ENCODE data around the gene FKBP8.

Gene FKBP8

GRCh38 chr19:18522124-18522861 is 21.1 kb downstream of the FKBP8 start:
- DNase-seq (ENCODE audit: low read depth in 2 of 2, low spot score in 1 of 2) = peak; percentile 99 to 100

DNA sequence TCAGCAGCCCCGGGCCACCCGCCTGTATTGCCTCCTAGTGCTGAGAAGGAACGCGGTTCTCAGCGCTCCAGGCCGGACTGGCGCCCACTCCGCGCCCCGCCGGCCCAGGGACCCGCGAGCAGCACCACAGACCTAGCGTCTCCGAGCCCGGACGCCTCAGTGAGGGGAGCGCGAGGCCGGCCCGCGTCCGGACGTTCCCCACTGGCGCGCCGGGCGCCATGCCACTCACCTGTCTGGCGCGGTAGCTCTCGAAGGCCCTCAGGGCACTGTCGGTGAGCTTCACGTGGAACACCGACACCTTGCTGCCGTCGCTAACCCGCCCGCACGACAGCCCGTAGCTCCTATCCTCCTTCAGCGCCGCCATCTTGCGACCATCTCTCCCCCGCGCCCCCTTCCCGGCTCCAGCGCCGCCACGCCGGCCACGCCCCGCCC is 21.7 kb downstream of the FKBP8 start, which contains the start of gene ELL:
Gene ELL (minus strand): TSS at position 379 of the 432 bp plus-strand sequence. CDS start 15 bp downstream, at position 364.
- no peak for DNase-seq (ENCODE audit: low read depth in 2 of 2, low spot score in 1 of 2)

- no peak for DNase-seq (ENCODE audit: low read depth in 2 of 2, low spot score in 1 of 2)
Observed at GRCh38 chr19:18520848-18521691, 22.3 kb downstream of the FKBP8 start.

- DNase-seq (ENCODE audit: low read depth in 2 of 2, low spot score in 1 of 2) = peak in 1 of 2 donors; percentile 30
Observed at GRCh38 chr19:18519962-18520847, 23.2 kb downstream of the FKBP8 start.

- DNase-seq (ENCODE audit: low read depth in 2 of 2, low spot score in 1 of 2) = no peak
Observed at GRCh38 chr19:18518639-18519038, 24.7 kb downstream of the FKBP8 start.

- DNase-seq (ENCODE audit: low read depth in 2 of 2, low spot score in 1 of 2) = no peak
Observed at GRCh38 chr19:18517606-18518005, 25.8 kb downstream of the FKBP8 start.

DNA sequence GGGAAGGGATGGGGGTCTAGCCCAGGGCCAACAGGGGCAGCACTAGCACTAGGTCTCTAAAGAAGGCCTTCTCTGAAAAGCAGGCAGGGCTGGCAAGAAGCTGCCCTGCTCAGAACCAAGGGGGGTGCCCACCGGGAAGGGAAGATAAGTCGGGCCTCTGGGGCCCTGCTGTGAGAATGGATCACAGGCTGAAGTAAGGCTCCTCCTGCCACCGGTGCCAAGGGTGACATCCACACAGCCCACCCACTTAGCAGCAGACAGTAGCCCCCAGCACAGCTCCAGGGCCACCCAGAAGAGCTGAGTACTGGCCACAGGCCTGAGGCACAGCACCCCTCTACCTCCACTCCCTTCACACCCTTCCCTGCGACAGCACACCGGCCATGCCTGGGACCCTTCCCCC is 27.4 kb downstream of the FKBP8 start:
- no peak for DNase-seq (ENCODE audit: low read depth in 2 of 2, low spot score in 1 of 2)

GRCh38 chr19:18514800-18515682 is 28.3 kb downstream of the FKBP8 start:
- DNase-seq (ENCODE audit: low read depth in 2 of 2, low spot score in 1 of 2) = no peak

DNA sequence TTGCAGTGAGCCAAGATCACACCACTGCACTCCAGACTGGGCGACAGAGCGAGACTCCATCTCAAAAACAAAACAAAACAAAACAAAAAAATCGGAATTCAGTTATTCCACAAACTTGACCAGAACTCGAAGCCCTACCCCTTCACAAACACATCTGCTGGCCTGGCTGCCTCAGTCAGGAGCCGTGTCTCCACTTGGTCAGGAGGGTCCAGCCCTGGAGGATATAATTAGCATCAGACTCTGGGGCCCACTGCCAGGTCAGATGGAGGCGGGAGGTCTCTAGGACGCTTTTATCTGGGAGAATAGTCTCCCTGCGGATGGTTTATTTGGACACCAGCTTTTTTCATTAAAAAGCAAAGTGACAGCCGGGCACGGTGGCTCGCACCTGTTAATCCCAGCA is 29.5 kb downstream of the FKBP8 start:
- no peak for DNase-seq (ENCODE audit: low read depth in 2 of 2, low spot score in 1 of 2)

GRCh38 chr19:18510216-18510615 is 33.2 kb downstream of the FKBP8 start:
- no peak for DNase-seq (ENCODE audit: low read depth in 2 of 2, low spot score in 1 of 2)

- no peak for DNase-seq (ENCODE audit: low read depth in 2 of 2, low spot score in 1 of 2)
Observed at GRCh38 chr19:18508585-18508984, 34.8 kb downstream of the FKBP8 start.

GRCh38 chr19:18507727-18508440 is 35.5 kb downstream of the FKBP8 start:
- DNase-seq (ENCODE audit: low read depth in 2 of 2, low spot score in 1 of 2) = no peak

GRCh38 chr19:18507021-18507726 is 36.2 kb downstream of the FKBP8 start:
- DNase-seq (ENCODE audit: low read depth in 2 of 2, low spot score in 1 of 2) = no peak

DNA sequence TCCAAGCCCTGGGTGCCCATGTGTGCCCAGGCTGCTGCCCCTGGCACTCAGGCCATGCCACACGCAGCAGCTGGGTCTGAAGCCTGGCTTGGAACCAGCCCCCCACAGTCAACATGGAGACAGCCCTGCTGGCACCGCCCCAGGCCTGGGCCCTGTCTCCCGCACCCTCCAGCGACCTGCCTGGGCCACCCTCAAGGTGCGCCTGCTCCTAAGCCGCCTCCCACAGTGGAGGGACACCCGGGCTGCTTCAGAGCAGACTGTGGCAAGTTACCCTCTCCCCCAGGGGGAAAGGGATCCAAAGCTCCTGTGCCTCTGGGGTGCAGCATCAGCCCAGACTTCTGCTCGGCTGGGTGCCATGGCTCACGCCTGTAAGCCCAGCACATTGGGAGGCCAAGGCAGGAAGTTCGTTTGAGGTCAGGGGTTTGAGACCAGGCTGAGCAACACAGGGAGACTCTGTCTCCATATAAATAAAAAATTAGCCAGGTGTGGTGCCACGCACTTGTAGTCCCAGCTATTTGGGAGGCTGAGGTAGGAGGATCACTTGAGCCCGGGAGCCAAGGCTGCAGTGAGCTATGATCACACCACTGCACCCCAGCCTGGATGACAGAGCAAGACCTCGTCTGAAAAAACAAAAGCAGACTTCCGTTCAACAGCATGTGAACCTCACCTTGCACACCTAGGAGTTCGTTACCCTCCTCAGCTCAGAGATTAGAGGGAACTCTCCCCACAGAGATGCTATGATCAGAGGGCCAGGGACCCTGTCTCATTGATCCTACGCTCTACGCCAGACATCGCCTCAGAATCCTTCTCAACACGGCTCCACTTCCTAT is 37.1 kb downstream of the FKBP8 start:
- no peak for DNase-seq (ENCODE audit: low read depth in 2 of 2, low spot score in 1 of 2)

GRCh38 chr19:18504886-18505610 is 38.3 kb downstream of the FKBP8 start:
- no peak for DNase-seq (ENCODE audit: low read depth in 2 of 2, low spot score in 1 of 2)

- no peak for DNase-seq (ENCODE audit: low read depth in 2 of 2, low spot score in 1 of 2)
Observed at GRCh38 chr19:18503971-18504885, 39.1 kb downstream of the FKBP8 start.
